HG02973 (cell line): Measurements from ENCODE around the gene CYBB.

ENCODE experiments used
- ATAC-seq: cut with Tn5 transposase; IDR thresholded peaks from one replicate; pipeline ENCODE4 v1.9.1; 2021; ENCODE audit warnings: moderate library complexity; ENCODE audit not compliant: unreplicated experiment

CYBB gene

GRCh38 chrX:37834937-37835336, 55.1 kb downstream of the CYBB start:
- no peak for ATAC-seq

GRCh38 chrX:37840931-37841330, 61.1 kb downstream of the CYBB start:
- no peak for ATAC-seq

- no peak for ATAC-seq
Observed at GRCh38 chrX:37844622-37845021, 64.8 kb downstream of the CYBB start.

- ATAC-seq: no peak
Observed at GRCh38 chrX:37846141-37846540, 66.3 kb downstream of the CYBB start.

GRCh38 chrX:37846558-37846933, 66.7 kb downstream of the CYBB start:
- ATAC-seq: no peak

- peak; percentile 99 for ATAC-seq
Observed at GRCh38 chrX:37846934-37847732, 67.3 kb downstream of the CYBB start, which contains the start of gene DYNLT3. Gene DYNLT3, minus strand, starts transcription at chrX:37847571. Its CDS starts 61 bp downstream, at chrX:37847510.

- ATAC-seq: peak; percentile 23
Observed at GRCh38 chrX:37847733-37848197, 67.9 kb downstream of the CYBB start.

GRCh38 chrX:37854148-37854547, 74.3 kb downstream of the CYBB start:
- no peak for ATAC-seq

- ATAC-seq: no peak
Observed at GRCh38 chrX:37854748-37855147, 74.9 kb downstream of the CYBB start.

GRCh38 chrX:37860721-37861120, 80.9 kb downstream of the CYBB start:
- no peak for ATAC-seq

GRCh38 chrX:37862851-37863250, 83.0 kb downstream of the CYBB start:
- no peak for ATAC-seq
